Hepatocyte (in vitro differentiated cells): ENCODE results near the gene SNX32. TPM values are rescaled to one million over a fixed set of nuclear protein-coding genes. Genes with fewer than 3 reads are reported as not detected.

ENCODE experiments used
- DNase-seq: peaks from one replicate; pipeline ENCODE4 v3.0.0-alpha.2; 2016; ENCODE audit warnings: low spot score
- H2AFZ ChIP-seq: fragments of 200-600 bp; sonication (generic); 2 replicates; pipeline ENCODE4 v1.6.0; 2016; ENCODE audit warnings: antibody characterized with exemption, mild to moderate bottlenecking
- H3K27ac ChIP-seq: fragments of 200-600 bp; sonication (generic); 2 replicates; pipeline ENCODE4 v1.5.1; 2016; ENCODE audit warnings: mild to moderate bottlenecking
- H3K27me3 ChIP-seq: fragments of 200-600 bp; sonication (generic); 2 replicates; pipeline ENCODE4 v1.6.1; 2016
- H3K36me3 ChIP-seq: fragments of 200-600 bp; sonication (generic); replicated peaks from 2 replicates; pipeline ENCODE4 v1.5.1; 2016; ENCODE audit warnings: low read depth; ENCODE audit not compliant: insufficient read depth
- H3K4me1 ChIP-seq: fragments of 200-600 bp; sonication (generic); 2 replicates; pipeline ENCODE4 v1.5.1; 2016; ENCODE audit warnings: mild to moderate bottlenecking, moderate library complexity; ENCODE audit not compliant: insufficient read depth
- H3K4me2 ChIP-seq: fragments of 200-600 bp; sonication (generic); 2 replicates; pipeline ENCODE4 v1.6.0; 2016
- H3K4me3 ChIP-seq: fragments of 200-600 bp; sonication (generic); 2 replicates; pipeline ENCODE4 v1.5.1; 2016; ENCODE audit warnings: mild to moderate bottlenecking
- H3K79me2 ChIP-seq: fragments of 200-600 bp; sonication (generic); 2 replicates; pipeline ENCODE4 v1.6.0; 2017; ENCODE audit warnings: mild to moderate bottlenecking
- H3K9me2 ChIP-seq: fragments of 200-600 bp; sonication (generic); replicated peaks from 2 replicates; pipeline ENCODE4 v1.6.0; 2017; ENCODE audit warnings: mild to moderate bottlenecking; ENCODE audit not compliant: insufficient read depth
- H3K9me3 ChIP-seq: fragments of 200-600 bp; sonication (generic); 2 replicates; pipeline ENCODE4 v1.5.1; 2016; ENCODE audit warnings: low read depth, mild to moderate bottlenecking
- H4K20me1 ChIP-seq: fragments of 200-600 bp; sonication (generic); 2 replicates; pipeline ENCODE4 v1.6.0; 2016; ENCODE audit warnings: mild to moderate bottlenecking; ENCODE audit not compliant: insufficient read depth, poor library complexity, severe bottlenecking
- CTCF ChIP-seq: fragments of 200-600 bp; sonication (generic); IDR thresholded peaks from 2 replicates; pipeline ENCODE4 v1.5.1; 2016; ENCODE audit warnings: antibody characterized with exemption, mild to moderate bottlenecking; ENCODE audit not compliant: poor library complexity
- EZH2 ChIP-seq: fragments of 200-600 bp; sonication (generic); IDR thresholded peaks from 2 replicates; pipeline ENCODE4 v1.6.1; 2016; ENCODE audit warnings: antibody characterized with exemption, mild to moderate bottlenecking, borderline replicate concordance
- EZH2phosphoT487 ChIP-seq: fragments of 200-600 bp; sonication (generic); IDR thresholded peaks from one replicate; pipeline ENCODE4 v1.6.1; 2018; ENCODE audit warnings: antibody characterized with exemption, mild to moderate bottlenecking, low read depth, moderate library complexity; ENCODE audit not compliant: unreplicated experiment, severe bottlenecking
- WGBS: methylation state at CpG from one replicate; pipeline ENCODE4 v1.1.6; 2016; ENCODE audit warnings: low lambda C conversion rate; ENCODE audit errors: missing lambda C conversion rate; 5-methylcytosine and 5-hydroxymethylcytosine counted together
- polyA plus RNA-seq: library from polyadenylated mRNA; unstranded; fragments of >200 nt; fragmentation: Nextera tagmentation; extraction: Ambion mirVana; gene quantifications from 2 replicates; pipeline ENCODE4 v1.2.1, GENCODE V29; 2016
- total RNA-seq: library from RNA; depleted of rRNA; stranded (reverse); fragments of >200 nt; gene quantifications from 2 replicates; pipeline ENCODE4 v1.2.3, GENCODE V29; 2014

Gene SNX32
- total and polyA plus RNA-seq, 2 experiments from 2014 or later, result 2.9 to 5.1 TPM

GRCh38 chr11:65811764-65812475 is 21.8 kb upstream of the SNX32 start:
- no peak for DNase-seq
- WGBS, result 54% methylated on average over 19 of the region's 19 CpGs
- no peak overlapping the region for H3K4me3 ChIP-seq
- no peaks in the 10 kb centered on the region for H3K9me2 ChIP-seq
- TF ChIP-seq EZH2, result no peak
- TF ChIP-seq EZH2phosphoT487, result no peak
- no peak for TF ChIP-seq CTCF
- H3K27me3 ChIP-seq, result no peaks in the 10 kb centered on the region
- H3K36me3 ChIP-seq, result no peaks in the 10 kb centered on the region
- peaks cover 16% of the 10 kb centered on the region for H3K79me2 ChIP-seq
- H3K4me1 ChIP-seq, result no peaks in the 10 kb centered on the region
- no peaks in the 10 kb centered on the region for H4K20me1 ChIP-seq
- no peak overlapping the region for H3K4me2 ChIP-seq
- H2AFZ ChIP-seq, result no peak overlapping the region
- H3K27ac ChIP-seq, result no peak overlapping the region
- no peaks in the 10 kb centered on the region for H3K9me3 ChIP-seq

GRCh38 chr11:65814131-65814985 is 19.4 kb upstream of the SNX32 start:
- Histone ChIP-seq H3K27ac (peak overlapping the region; percentile 86), H2AFZ (no peak overlapping the region), H3K4me3 (no peak overlapping the region), H3K9me2 (no peaks in the 10 kb centered on the region), H3K4me1 (no peaks in the 10 kb centered on the region), H3K9me3 (no peaks in the 10 kb centered on the region), H3K79me2 (peaks cover 18% of the 10 kb centered on the region), H3K27me3 (no peaks in the 10 kb centered on the region), H3K4me2 (no peak overlapping the region), H3K36me3 (no peaks in the 10 kb centered on the region), H4K20me1 (no peaks in the 10 kb centered on the region)
- no peak for TF ChIP-seq CTCF
- WGBS, result 63% methylated on average over 18 of the region's 18 CpGs
- DNase-seq, result no peak

DNA sequence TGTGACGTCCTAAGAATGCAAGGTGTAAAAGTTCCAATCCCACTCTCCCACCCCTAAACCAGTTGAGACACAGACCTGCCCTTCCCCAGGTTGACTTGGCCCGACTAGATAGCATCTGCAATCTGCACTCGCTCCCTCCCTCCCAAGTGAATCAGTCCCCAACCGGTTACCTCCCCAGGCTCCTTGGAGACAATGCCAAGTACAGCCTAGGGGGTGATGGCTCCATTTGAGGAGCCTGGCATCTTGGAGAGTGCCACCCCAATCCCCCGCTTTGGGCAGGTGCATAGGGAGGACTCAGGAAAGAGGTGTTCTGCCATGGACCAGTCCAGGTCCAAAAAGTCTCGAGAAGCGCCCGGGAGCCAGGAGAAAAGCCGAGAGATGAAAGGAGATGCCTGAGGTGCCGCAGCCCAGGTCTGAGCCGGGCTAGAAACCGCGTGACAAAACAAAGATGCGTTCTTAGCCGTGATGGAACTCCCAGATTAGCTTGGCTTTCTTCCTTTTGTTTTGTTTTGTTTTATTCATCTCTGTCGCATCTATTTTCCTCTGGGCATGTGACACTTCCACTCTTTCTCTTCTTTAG is 18.7 kb upstream of the SNX32 start:
- WGBS, result 77% methylated on average over 16 of the region's 16 CpGs
- Histone ChIP-seq H3K4me1 (no peaks in the 10 kb centered on the region), H4K20me1 (no peaks in the 10 kb centered on the region), H2AFZ (no peak overlapping the region), H3K27ac (peak overlapping the region; percentile 86), H3K36me3 (no peaks in the 10 kb centered on the region), H3K79me2 (peaks cover 18% of the 10 kb centered on the region), H3K9me3 (no peaks in the 10 kb centered on the region), H3K9me2 (no peaks in the 10 kb centered on the region), H3K4me2 (peak overlapping the region; percentile 36), H3K4me3 (no peak overlapping the region), H3K27me3 (no peaks in the 10 kb centered on the region)
- TF ChIP-seq EZH2phosphoT487, result no peak
- TF ChIP-seq CTCF, result no peak
- TF ChIP-seq EZH2, result no peak
- no peak for DNase-seq
